Activated T-cell treated with anti-CD3 and anti-CD28 coated beads, Interleukin-2, amount 50 U/mL, for 1 hour (primary cell): ENCODE data around the gene ITPRIPL2.

Source experiments
- DNase-seq: peaks from one replicate; pipeline ENCODE4 v3.0.0-alpha.2; 2020

ITPRIPL2 gene

DNA sequence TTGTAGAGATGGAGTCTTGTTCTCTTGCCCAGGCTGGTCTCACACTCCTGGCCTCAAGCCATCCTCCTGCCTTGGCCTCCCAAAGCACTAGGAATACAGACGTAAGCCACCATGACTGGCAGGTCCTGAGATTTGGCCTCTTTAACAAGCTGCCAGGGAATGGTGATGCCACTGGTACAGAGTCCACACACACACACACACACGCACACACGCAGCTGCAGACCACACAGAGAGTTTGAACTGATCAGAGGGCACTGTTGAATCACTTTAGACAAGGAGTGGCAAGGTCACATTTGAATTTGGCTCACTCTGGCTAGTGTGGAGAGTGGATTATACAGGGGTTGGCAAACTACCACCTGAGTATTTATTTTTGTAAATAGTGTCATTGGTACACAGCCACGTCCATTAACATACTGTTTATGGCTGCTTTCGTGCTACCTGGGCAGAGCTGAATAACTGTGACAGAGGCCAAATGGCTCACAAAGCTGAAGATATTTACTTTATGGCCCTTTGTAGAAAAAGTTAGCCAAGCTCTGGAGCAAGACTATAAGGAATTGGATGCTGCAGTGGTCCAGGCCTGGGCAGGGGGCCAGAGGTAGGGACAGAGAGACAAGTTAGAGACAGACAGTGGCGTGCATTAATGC, 9.9 kb downstream of the ITPRIPL2 start:
- no peak for DNase-seq

DNA sequence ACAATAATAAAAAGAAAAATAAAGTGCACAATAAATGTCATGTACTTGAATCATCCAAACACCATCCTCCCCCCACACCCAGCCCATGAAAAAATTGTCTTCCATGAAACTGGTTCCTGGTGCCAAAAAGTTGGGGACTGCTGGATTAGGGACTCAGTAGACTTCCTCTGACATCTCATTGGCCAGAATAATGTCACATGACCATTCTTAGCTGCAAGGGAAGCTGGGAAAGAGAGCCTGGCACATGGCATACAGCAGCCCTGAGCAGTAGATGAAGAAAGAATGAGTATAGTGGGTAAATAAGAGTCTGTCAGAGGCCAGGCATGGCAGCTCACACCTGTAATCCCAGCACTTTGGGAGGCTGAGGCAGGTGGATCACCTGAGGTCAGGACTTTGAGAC, 12.5 kb downstream of the ITPRIPL2 start:
- DNase-seq = no peak

- no peak for DNase-seq
Observed at GRCh38 chr16:19127205-19127604, 13.4 kb downstream of the ITPRIPL2 start.

DNA sequence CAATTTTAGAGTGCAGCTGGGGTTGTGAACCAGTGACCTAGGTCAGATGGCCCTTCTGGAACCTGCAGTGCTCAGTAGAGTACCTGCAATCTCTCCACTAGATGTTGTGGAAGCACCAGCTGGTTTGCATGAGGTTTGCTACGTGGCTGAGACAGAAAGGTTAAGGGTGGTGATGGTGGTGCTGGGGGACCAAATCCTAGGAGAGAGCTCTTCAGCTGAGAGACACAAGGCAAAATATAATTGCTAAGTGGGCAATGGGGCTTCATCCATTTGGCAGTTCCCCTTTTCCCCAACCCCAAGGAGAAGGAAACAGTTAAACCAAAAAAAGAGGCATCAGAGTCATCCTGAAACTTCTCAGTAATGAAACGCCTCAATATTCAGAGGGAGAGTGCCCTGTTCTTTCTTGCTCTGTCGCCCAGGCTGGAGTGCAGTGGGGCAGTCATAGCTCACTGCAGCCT, 13.9 kb downstream of the ITPRIPL2 start:
- DNase-seq = no peak

DNA sequence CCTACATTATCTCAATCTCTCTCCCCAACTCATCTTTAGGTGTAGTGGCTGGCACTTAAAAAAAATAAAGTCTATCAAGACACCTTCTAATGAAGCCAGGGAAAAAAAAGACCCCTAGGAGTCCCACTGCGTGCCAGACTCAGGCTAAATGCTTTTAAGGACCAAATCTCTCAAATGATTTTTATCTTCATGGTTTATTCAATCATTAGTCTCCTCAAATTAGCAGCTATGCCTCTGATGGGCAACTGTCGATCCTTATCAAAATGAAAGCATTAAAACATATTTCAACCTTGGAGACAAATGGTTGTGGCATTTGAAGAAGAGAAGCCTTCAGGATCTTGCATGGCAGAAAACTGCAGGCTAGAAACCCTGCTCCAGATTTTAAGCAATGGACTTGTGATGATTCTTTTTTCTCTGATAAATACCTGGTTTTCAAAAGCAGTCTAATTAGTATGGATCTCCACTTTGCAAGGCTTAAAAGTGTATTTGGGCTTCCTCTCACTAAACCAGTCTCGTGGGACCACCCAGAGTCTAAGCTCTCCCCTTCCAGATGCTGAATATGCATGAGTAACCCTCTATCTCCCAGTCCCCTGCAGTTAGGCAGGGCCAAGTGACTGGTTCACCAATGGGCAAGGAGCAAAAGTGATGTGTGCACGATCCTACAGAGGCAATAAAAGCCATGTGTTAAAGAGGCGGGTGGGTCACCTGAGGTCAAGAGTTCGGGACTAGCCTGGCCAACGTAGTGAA, 14.9 kb downstream of the ITPRIPL2 start:
- DNase-seq = no peak

DNA sequence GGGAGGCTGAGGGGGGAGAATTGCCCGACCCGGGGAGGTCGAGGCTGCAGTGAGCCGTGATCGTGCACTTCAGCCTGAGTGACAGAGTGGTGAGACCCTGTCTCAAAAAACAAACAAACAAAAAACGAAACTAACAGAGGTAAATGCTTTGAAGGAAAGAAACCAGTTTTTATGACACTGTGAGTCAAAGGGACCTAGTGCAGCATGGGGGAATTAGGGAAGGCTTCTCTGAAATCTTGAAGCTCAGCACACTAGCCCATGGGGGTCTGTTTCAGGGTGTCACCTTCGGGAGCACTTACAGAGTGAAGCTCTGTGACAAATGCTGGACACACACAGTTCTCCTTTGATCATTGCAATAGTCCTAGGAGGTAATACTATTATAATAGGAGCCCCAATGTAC, 16.6 kb downstream of the ITPRIPL2 start:
- DNase-seq = no peak

GRCh38 chr16:19130852-19131824, 17.4 kb downstream of the ITPRIPL2 start:
- no peak for DNase-seq

- no peak for DNase-seq
Observed at GRCh38 chr16:19131825-19132218, 18.1 kb downstream of the ITPRIPL2 start.

DNA sequence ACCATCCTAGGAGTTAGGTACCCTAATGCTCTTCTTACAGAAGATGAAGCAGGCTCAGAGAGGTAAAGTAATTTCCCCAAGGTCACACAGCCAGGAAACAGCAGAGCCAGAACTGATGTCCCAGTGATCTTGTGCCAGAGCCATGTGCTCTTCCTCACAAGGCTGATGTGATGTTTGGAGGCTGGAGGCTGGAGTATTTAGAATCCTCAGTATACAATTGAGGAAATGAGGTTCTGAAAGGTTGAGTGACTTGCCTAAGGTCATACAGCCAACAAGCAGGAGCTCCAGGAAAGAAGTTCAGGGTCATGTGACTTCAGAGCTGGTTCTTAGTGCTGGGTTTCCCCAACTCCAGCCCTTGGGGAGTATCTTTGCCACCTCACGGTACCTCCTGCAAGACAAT, 18.5 kb downstream of the ITPRIPL2 start:
- no peak for DNase-seq

DNA sequence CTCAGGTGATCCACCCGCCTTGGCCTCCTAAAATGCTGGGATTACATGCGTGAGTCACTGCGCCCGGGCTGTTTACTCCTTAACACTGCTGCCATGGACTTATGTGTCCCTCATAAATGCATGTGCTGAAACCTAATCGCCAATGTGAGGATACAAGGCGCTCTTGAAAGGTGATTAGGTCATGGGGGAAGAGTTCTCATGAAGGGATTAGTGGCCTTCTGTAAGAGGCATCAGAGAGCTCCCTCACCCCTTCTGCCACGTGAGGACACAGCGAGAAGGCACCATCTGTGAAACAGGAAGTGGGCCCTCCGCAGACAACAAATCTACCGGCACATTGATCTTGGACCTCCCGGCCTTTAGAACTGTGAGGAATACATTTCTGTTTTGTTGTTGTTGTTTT, 19.1 kb downstream of the ITPRIPL2 start:
- DNase-seq = no peak

GRCh38 chr16:19133600-19133999, 19.8 kb downstream of the ITPRIPL2 start:
- no peak for DNase-seq

- DNase-seq = no peak
Observed at GRCh38 chr16:19135201-19135842, 21.6 kb downstream of the ITPRIPL2 start.

DNA sequence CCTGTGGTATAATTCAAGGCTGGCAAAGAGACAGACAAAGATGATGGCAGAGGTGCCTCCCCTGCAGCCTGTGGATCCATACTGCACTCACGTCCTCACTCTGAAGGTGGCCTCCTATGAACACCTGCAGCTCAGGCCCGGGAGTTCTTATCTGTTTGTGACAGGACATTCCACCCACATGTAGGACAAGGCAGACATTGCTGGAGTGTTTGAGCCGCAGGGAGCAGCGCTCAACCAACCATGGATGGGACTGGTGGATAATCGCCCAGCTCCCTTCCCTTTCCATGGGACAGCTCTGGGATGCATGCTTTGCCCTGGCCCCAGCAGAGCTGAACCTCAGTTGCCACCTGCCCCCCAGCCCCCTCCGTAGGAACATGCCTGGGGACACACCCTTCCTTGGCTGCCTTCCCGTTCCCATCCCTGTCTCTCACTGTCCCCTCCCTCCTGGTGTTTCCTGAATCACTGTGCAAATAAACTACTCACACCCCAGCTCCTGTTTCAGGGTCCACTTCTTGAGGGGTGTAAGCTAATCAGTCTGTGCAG, 22.2 kb downstream of the ITPRIPL2 start:
- no peak for DNase-seq

GRCh38 chr16:19136549-19137196, 22.9 kb downstream of the ITPRIPL2 start:
- DNase-seq = no peak

- no peak for DNase-seq
Observed at GRCh38 chr16:19137201-19138128, 23.7 kb downstream of the ITPRIPL2 start.

DNA sequence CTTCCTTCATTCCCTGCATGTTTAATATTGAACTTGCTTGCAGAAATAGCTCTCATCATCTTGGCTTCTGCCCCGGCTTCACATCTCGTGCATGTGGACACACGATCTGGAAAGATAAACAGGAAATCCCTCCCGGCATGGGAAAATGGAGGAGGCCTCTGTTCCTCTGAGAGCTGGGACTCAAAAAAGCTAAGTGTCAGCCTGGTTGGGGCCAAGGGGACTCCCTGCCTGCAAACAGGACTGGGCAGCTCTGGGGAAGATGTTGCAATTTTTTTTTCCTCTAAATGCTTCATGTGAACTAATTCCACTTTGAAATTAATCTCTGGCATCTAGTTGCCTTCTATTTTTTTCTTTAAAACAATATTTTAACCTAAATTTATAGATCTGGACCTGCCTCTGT, 24.8 kb downstream of the ITPRIPL2 start:
- no peak for DNase-seq

- no peak for DNase-seq
Observed at GRCh38 chr16:19139436-19140091, 25.8 kb downstream of the ITPRIPL2 start.

- DNase-seq = no peak
Observed at GRCh38 chr16:19140396-19140795, 26.6 kb downstream of the ITPRIPL2 start.

DNA sequence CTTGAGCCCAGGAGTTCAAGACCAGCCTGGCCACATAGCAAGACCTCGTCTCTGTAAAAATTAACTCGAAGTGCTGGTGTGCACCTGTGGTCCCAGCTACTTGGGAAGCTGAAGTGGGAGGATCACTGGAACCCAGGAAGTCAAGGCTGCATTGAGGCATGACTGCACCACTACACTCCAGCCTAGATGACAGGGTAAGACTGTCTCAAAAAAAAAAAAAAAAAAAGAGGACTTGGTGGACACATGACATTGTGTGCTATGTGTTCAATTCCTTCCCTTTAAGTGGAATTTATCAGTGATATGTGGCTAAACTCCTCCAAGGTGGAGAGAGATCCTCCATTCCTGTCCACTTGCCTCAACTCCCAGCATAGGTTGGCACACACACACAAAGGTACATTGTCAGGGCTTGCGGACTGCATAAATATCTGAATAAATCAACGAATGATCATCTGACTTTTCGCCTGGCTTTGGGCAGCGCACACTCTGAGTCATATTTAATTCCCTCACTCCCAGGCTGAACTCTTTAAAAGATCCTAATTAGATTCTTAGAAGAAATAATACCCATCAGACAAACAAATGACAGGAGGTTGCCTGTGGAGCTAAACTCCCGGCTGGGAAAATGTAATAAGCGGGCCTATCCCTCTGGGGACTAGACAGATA, 29.3 kb downstream of the ITPRIPL2 start:
- DNase-seq = no peak

DNA sequence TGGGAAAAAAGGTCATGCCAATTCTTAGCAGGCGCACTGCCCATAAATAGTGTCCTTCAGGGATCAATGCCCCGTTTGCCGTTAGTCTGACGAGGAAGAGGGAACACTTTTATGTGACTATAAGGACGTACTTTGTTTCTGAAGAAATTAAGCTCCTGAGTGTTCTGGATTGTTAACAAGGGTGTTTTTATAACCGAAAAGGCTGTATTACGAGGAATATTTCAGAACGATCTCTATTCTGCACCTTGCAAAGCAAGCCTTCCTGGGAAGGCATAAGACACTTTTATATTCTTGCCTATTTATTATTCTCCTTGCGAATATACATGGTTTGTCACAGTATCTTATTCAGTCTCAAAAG, 29.8 kb downstream of the ITPRIPL2 start:
- no peak for DNase-seq
